ENCODE measurements around the gene BCL7B. TPM values are rescaled to one million over a fixed set of nuclear protein-coding genes. Genes with fewer than 3 reads are reported as not detected.
"Not testable (repeated sequence)": the region's sequence is repeated elsewhere in the genome, so short reads cannot be mapped to it uniquely, and the experiment has no call there.

Gene BCL7B
- total and polyA plus RNA-seq, 2 of the 4 experiments (the other 2 are of a cell fraction) = 7.2 to 51.3 TPM

GRCh38 chr7:73495507-73495906 lies 62.0 kb downstream of the BCL7B start:
- H4K5ac ChIP-seq (ENCODE audit: low read depth, low read length); H2AK9ac ChIP-seq (replicated peaks; ENCODE audit: low read depth, low read length, poor library complexity); BruUV-seq (replicated peaks); ATAC-seq (ENCODE audit: low read depth); H4K8ac ChIP-seq (ENCODE audit: low read depth in 2 of 2, low read length in 2 of 2); H2BK15ac ChIP-seq (ENCODE audit: low read depth, low read length); H3K56ac ChIP-seq (ENCODE audit: extremely low read depth, insufficient read depth, low read length); H4K91ac ChIP-seq (ENCODE audit: insufficient read depth, low read depth, low read length); H3K4me1 ChIP-seq (ENCODE audit: control insufficient read depth, insufficient read depth, low read length); H3K27ac ChIP-seq (ENCODE audit: insufficient read depth, low read length); H3K9me3 ChIP-seq (ENCODE audit: control insufficient read depth, insufficient read depth, low read length); H3K14ac ChIP-seq (replicated peaks; ENCODE audit: low read depth, low read length); in situ Hi-C loops (cut with MboI; ENCODE audit: low sequenced_read_pairs); H2BK20ac ChIP-seq (ENCODE audit: low read depth, low read length); DNase-seq; H3K9ac ChIP-seq (ENCODE audit: low read depth, low read length); CTCF ChIA-PET; intact Hi-C loops (cut with micrococcal nuclease); H2AFZ ChIP-seq (replicated peaks; ENCODE audit: low read length, poor library complexity); H2BK120ac ChIP-seq (ENCODE audit: low read depth, low read length); H2BK5ac ChIP-seq (ENCODE audit: low read depth, low read length, poor library complexity, severe bottlenecking); H3K4ac ChIP-seq (ENCODE audit: low read depth, low read length); H3K9me1 ChIP-seq (ENCODE audit: insufficient read depth, low read length); H3K4me2 ChIP-seq (ENCODE audit: low read depth, low read length); H2AK5ac ChIP-seq (ENCODE audit: low read depth, low read length); H3K18ac ChIP-seq (ENCODE audit: low read depth, low read length); H3K27me3 ChIP-seq (ENCODE audit: control insufficient read depth, insufficient read depth, low read length); POLR2A ChIA-PET (ENCODE audit: unreplicated experiment); H3K4me3 ChIP-seq (ENCODE audit: insufficient read depth, low read depth, low read length); dilution Hi-C loops (cut with HindIII; ENCODE audit: low sequenced_read_pairs, unreplicated experiment); H3K23ac ChIP-seq (ENCODE audit: low read depth, low read length): not testable (repeated sequence)
- no CpG with 5 or more reads among the region's 2 CpGs for WGBS, 2 experiments (ENCODE audit: extremely low coverage in 2 of 2, insufficient read length in 1 of 2)
- H4K20me1 ChIP-seq (ENCODE audit: insufficient read depth, low read length) = peaks cover 37% of the 10 kb centered on the region
- peaks cover 24 to 53% of the 10 kb centered on the region in 2 experiments for H3K79me1 ChIP-seq (ENCODE audit: low read depth in 1 of 2, low read length in 2 of 2)
- H3K36me3 ChIP-seq (ENCODE audit: control insufficient read depth, insufficient read depth, low read length) = peaks cover 59% of the 10 kb centered on the region
